Measurements from ENCODE around the gene IQCH. TPM values are rescaled to one million over a fixed set of nuclear protein-coding genes. Genes with fewer than 3 reads are reported as not detected.

Gene IQCH
- total RNA-seq, 4 donors from 2014 or later, result 0.27 to 4.6 (median 1.1) TPM; not detected in 1

GRCh38 chr15:67548862-67549651, 294.5 kb downstream of the IQCH start:
- no peak for TF ChIP-seq POLR2AphosphoS5 (IDR thresholded peaks at IDR 0.05)
- no peak for TF ChIP-seq POLR2A (IDR thresholded peaks at IDR 0.05)
- no peak for TF ChIP-seq CTCF (IDR thresholded peaks at IDR 0.05)
- no peak for TF ChIP-seq EP300 (IDR thresholded peaks at IDR 0.05)
- Histone ChIP-seq H3K27me3 (no peaks in the 10 kb centered on the region), H3K9me3 (no peaks in the 10 kb centered on the region), H3K27ac (peak overlapping the region in 1 of 4 donors; percentile 60), H3K4me1 (peaks cover 0 to 51% (median 1%) of the 10 kb centered on the region in 3 donors), H3K36me3 (peaks cover 0 to 44% of the 10 kb centered on the region in 2 donors), H3K4me3 (no peak overlapping the region)
- WGBS, 2 donors (ENCODE audit: low coverage in 1 of 2), result 63 to 65% methylated on average over 7 to 8 of the region's 8 CpGs
- ATAC-seq, result no peak

DNA sequence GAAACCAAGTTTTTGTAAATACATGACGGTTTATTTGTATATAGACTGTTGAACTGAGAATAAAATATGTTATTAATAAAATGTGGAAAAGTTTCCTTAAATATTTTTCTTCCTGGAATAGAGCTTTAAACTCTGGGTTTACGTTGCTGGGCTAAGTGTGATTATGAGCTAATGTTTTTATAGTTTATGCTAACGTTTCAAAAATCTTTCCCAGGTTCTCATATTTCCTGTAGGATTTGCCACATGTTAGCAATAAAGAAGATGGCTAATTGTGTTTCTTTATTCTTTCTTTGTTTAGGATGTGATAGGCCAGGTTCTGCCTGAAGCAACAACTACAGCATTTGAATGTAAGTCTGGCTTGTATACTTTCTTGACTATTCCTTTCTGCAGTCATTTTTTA, 295.1 kb downstream of the IQCH start:
- TF ChIP-seq POLR2AphosphoS5 (IDR thresholded peaks at IDR 0.05) (no peak), CTCF (IDR thresholded peaks at IDR 0.05) (no peak), POLR2A (IDR thresholded peaks at IDR 0.05) (no peak), EP300 (IDR thresholded peaks at IDR 0.05) (no peak)
- H3K4me3 ChIP-seq, result no peak overlapping the region
- H3K27ac ChIP-seq, result peak overlapping the region in 1 of 4 donors; percentile 60
- no peaks in the 10 kb centered on the region for H3K9me3 ChIP-seq
- peaks cover 0 to 47% of the 10 kb centered on the region in 2 donors for H3K36me3 ChIP-seq
- WGBS, 2 donors (ENCODE audit: low coverage in 1 of 2), result 40 to 58% methylated on average over 3 of the region's 3 CpGs
- peaks cover 0 to 44% (median 0%) of the 10 kb centered on the region in 3 donors for H3K4me1 ChIP-seq
- ATAC-seq, result no peak
- H3K27me3 ChIP-seq, result no peaks in the 10 kb centered on the region

DNA sequence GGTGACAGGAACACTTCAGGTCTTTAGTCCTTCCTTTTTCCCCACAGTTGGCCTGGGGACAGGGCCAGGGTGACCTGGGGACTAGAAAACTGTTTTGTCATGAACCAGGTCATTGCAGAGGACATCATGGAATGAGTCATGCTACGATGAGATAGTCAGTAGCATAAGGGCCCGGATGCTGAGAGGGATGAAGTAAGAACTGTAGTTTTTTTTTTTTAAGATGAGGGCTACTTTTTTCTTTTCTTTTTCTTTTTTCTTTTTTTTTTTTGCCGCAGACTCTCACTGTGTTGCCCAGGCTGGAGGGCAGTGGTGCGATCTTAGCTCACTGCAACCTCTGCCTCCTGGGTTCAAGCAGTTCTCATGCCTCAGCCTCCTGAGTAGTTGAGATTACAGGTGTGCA, 295.9 kb downstream of the IQCH start:
- Histone ChIP-seq H3K9me3 (no peaks in the 10 kb centered on the region), H3K4me3 (no peak overlapping the region), H3K27ac (no peak overlapping the region), H3K4me1 (peaks cover 0 to 37% (median 0%) of the 10 kb centered on the region in 3 donors), H3K27me3 (no peaks in the 10 kb centered on the region), H3K36me3 (peaks cover 0 to 52% of the 10 kb centered on the region in 2 donors)
- no peak for ATAC-seq
- TF ChIP-seq POLR2AphosphoS5 (IDR thresholded peaks at IDR 0.05) (no peak), EP300 (IDR thresholded peaks at IDR 0.05) (no peak), CTCF (IDR thresholded peaks at IDR 0.05) (no peak), POLR2A (IDR thresholded peaks at IDR 0.05) (no peak)
- WGBS, 2 donors (ENCODE audit: low coverage in 1 of 2), result 47 to 67% methylated on average over 2 to 3 of the region's 4 CpGs

- Histone ChIP-seq H3K4me1 (peaks cover 0 to 35% (median 0%) of the 10 kb centered on the region in 3 donors), H3K36me3 (peaks cover 0 to 51% of the 10 kb centered on the region in 2 donors), H3K9me3 (no peaks in the 10 kb centered on the region), H3K27me3 (no peaks in the 10 kb centered on the region), H3K4me3 (no peak overlapping the region), H3K27ac (no peak overlapping the region)
- no peak for ATAC-seq
- no peak for TF ChIP-seq POLR2AphosphoS5 (IDR thresholded peaks at IDR 0.05)
- no peak for TF ChIP-seq EP300 (IDR thresholded peaks at IDR 0.05)
- TF ChIP-seq CTCF (IDR thresholded peaks at IDR 0.05), result no peak
- no peak for TF ChIP-seq POLR2A (IDR thresholded peaks at IDR 0.05)
- WGBS, 2 donors (ENCODE audit: low coverage in 1 of 2), result 88% methylated on average over 1 of the region's 1 CpG; no CpG with 5 or more reads in 1 of the 2 donors
Measured at GRCh38 chr15:67551207-67551743, 296.7 kb downstream of the IQCH start.

Other genes starting within 250 kb of the IQCH start
- gene SMAD3, start 189.2 kb upstream of the IQCH start, total RNA-seq, result 10 to 100 TPM; 19.8 to 30.6 (median 25.9) TPM
- 10 to 100 TPM; 19.1 to 36.5 (median 27.6) TPM for gene AAGAB, start 125 bp upstream of the IQCH start, total RNA-seq